ENCODE results near the gene MISP3. TPM values are rescaled to one million over a fixed set of nuclear protein-coding genes. Genes with fewer than 3 reads are reported as not detected.

MISP3 gene
- total and polyA plus RNA-seq, 9 of the 15 experiments (the other 6 are each of a cell fraction or from before 2014, with no cell fraction given) = 0.25 to 5.6 (median 1.6) TPM

DNA sequence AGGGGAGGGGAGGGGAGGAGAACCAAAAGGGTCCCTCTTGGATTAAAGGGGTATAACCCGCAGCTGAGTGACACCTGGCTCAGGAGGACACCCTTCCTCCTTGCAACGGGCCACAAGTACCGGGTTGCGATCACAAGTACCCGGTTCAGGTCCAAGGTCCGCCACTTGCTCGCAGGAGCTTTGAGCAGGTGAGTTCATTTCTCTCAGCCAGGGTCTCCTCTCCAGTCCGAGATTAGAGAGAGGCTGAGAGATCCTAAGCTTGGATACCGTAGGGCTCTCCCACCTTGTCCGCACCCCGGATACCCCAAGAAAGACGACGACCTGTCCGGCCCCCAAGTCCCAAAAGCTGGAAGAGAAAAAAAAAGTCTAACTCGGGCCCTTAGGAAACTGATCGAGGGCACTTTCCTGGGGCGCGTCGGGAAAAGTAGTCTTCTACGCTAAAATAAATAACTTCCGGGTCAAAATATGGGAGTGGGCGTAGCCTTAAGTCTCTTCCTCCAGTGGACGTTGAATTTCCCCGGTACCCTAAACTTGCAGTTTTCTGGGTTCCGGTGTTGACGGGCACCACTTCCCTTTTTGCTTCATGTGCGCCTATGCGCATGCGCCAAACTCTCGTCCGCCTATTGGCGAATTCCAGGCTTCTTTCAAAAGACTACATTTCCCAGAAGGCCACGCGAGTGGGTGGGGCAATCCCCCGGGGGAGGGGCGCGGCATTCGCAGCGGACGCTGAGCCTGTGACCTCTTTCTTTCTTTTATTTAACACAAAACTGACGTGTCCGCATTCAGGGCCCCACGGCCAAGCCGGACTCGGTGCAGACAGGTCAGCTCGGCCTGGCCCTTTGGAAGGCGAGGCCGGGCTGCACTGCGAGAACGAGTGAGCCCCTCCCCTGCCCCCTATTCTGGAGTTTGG, 8.6 kb downstream of the MISP3 start (continued):
- TF ChIP-seq, protein P1, sequence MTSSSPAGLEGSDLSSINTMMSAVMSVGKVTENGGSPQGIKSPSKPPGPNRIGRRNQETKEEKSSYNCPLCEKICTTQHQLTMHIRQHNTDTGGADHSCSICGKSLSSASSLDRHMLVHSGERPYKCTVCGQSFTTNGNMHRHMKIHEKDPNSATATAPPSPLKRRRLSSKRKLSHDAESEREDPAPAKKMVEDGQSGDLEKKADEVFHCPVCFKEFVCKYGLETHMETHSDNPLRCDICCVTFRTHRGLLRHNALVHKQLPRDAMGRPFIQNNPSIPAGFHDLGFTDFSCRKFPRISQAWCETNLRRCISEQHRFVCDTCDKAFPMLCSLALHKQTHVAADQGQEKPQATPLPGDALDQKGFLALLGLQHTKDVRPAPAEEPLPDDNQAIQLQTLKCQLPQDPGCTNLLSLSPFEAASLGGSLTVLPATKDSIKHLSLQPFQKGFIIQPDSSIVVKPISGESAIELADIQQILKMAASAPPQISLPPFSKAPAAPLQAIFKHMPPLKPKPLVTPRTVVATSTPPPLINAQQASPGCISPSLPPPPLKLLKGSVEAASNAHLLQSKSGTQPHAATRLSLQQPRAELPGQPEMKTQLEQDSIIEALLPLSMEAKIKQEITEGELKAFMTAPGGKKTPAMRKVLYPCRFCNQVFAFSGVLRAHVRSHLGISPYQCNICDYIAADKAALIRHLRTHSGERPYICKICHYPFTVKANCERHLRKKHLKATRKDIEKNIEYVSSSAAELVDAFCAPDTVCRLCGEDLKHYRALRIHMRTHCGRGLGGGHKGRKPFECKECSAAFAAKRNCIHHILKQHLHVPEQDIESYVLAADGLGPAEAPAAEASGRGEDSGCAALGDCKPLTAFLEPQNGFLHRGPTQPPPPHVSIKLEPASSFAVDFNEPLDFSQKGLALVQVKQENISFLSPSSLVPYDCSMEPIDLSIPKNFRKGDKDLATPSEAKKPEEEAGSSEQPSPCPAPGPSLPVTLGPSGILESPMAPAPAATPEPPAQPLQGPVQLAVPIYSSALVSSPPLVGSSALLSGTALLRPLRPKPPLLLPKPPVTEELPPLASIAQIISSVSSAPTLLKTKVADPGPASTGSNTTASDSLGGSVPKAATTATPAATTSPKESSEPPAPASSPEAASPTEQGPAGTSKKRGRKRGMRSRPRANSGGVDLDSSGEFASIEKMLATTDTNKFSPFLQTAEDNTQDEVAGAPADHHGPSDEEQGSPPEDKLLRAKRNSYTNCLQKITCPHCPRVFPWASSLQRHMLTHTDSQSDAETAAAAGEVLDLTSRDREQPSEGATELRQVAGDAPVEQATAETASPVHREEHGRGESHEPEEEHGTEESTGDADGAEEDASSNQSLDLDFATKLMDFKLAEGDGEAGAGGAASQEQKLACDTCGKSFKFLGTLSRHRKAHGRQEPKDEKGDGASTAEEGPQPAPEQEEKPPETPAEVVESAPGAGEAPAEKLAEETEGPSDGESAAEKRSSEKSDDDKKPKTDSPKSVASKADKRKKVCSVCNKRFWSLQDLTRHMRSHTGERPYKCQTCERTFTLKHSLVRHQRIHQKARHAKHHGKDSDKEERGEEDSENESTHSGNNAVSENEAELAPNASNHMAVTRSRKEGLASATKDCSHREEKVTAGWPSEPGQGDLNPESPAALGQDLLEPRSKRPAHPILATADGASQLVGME (CRISPR knock-in tag; IDR thresholded peaks at IDR 0.05) = no peak
- peak; percentile 66; the same call in 1 of the 2 replicates for TF ChIP-seq ETV5 (CRISPR knock-in tag; IDR thresholded peaks at IDR 0.05; ENCODE audit: low read depth)
- 0 out of 4 replicates have a peak, but pooled peaks of 1 of the 2 experiments have one; percentile 13 for TF ChIP-seq TBL1XR1 (IDR thresholded peaks at IDR 0.05; ENCODE audit: low read length in 2 of 2)
- peak; percentile 79 for TF ChIP-seq TEAD4 (IDR thresholded peaks at IDR 0.05; ENCODE audit: low read length)
- TF ChIP-seq TEAD4 (CRISPR knock-in tag; IDR thresholded peaks at IDR 0.05; ENCODE audit: borderline replicate concordance) = peak; percentile 28; the same call in 1 of the 2 replicates
- 0 out of 2 replicates have a peak, but pooled peaks have one; percentile 29 for TF ChIP-seq ZNF830 (CRISPR knock-in tag; IDR thresholded peaks at IDR 0.05)
- no peak for TF ChIP-seq SETDB1 (IDR thresholded peaks at IDR 0.05; ENCODE audit: low read length)
- TF ChIP-seq, protein P2, sequence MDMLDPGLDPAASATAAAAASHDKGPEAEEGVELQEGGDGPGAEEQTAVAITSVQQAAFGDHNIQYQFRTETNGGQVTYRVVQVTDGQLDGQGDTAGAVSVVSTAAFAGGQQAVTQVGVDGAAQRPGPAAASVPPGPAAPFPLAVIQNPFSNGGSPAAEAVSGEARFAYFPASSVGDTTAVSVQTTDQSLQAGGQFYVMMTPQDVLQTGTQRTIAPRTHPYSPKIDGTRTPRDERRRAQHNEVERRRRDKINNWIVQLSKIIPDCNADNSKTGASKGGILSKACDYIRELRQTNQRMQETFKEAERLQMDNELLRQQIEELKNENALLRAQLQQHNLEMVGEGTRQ (CRISPR knock-in tag; IDR thresholded peaks at IDR 0.05) = no peak
- no peak for TF ChIP-seq HNRNPUL1 (IDR thresholded peaks at IDR 0.05; ENCODE audit: low read length)
- peak; percentile 81 for TF ChIP-seq CEBPG (CRISPR knock-in tag; IDR thresholded peaks at IDR 0.05)
- TF ChIP-seq CEBPG (tag; conservative IDR thresholded peaks at IDR 0.05 in 1 of 2, IDR thresholded peaks at IDR 0.05 in 1 of 2) = peak; percentile 70 to 78; a peak in 3 of 4 replicates
- TF ChIP-seq, protein P3, sequence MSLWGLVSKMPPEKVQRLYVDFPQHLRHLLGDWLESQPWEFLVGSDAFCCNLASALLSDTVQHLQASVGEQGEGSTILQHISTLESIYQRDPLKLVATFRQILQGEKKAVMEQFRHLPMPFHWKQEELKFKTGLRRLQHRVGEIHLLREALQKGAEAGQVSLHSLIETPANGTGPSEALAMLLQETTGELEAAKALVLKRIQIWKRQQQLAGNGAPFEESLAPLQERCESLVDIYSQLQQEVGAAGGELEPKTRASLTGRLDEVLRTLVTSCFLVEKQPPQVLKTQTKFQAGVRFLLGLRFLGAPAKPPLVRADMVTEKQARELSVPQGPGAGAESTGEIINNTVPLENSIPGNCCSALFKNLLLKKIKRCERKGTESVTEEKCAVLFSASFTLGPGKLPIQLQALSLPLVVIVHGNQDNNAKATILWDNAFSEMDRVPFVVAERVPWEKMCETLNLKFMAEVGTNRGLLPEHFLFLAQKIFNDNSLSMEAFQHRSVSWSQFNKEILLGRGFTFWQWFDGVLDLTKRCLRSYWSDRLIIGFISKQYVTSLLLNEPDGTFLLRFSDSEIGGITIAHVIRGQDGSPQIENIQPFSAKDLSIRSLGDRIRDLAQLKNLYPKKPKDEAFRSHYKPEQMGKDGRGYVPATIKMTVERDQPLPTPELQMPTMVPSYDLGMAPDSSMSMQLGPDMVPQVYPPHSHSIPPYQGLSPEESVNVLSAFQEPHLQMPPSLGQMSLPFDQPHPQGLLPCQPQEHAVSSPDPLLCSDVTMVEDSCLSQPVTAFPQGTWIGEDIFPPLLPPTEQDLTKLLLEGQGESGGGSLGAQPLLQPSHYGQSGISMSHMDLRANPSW (CRISPR knock-in tag; IDR thresholded peaks at IDR 0.05) = no peak
